D341Med (cell line): ENCODE data around the gene PAFAH1B2.
"Not testable (repeated sequence)": the region's sequence is repeated elsewhere in the genome, so short reads cannot be mapped to it uniquely, and the experiment has no call there.

ENCODE experiments used
- DNase-seq: peaks from one replicate; pipeline ENCODE4 v3.0.0; 2012; ENCODE audit warnings: low spot score

Gene PAFAH1B2

DNA sequence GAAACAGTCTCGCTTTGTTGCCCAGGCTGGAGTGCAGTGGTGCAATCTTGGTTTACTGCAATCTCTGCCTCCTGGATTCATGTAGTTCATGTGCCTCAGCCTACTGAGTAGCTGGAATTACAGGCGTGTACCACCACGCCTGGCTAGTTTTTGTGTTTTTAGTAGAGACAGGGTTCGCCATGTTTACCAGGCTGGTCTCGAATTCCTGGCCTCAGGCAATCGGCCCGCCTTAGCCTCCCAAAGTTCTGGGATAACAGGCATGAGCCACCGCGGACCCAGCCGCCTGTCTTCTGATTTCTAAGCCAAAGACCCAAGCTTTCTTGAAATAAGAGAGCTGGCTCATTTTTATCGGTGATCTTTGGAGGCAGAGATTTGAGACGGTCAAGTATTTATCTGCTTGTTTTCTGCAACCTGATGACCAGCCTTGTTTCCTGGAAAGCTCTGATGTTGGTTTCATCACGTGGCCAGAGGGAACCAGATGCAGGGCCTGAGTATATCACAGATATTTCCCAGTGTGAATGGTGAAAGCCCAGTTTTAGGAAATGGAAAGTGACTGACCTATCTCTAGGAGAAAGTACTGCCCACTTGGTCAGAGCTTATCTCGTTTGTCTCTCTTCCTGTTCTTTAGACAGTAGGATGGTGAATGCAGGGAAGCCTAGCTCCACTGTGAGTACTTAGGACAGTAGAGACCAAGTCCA, 28.8 kb downstream of the PAFAH1B2 start:
- no peak for DNase-seq

DNA sequence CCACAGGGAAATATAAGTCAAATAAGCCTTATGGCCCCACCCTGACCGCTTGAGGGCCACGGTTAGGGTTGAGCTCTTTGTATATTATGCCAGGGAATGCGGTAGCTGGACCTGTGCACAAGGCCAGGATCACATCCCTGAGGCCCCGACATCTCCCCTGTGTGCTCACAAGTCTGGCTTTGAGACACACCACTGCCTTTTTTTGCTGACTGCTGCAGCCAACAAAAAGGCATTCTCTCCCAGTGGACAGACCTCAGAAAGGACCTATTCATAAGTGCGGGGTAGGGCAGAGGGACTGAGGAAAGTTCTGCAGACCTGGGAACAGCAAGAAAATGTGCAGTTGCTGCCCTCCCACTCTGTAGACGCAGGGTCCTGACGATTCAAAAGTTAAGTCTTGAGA, 31.0 kb downstream of the PAFAH1B2 start:
- DNase-seq, result peak; percentile 11

DNA sequence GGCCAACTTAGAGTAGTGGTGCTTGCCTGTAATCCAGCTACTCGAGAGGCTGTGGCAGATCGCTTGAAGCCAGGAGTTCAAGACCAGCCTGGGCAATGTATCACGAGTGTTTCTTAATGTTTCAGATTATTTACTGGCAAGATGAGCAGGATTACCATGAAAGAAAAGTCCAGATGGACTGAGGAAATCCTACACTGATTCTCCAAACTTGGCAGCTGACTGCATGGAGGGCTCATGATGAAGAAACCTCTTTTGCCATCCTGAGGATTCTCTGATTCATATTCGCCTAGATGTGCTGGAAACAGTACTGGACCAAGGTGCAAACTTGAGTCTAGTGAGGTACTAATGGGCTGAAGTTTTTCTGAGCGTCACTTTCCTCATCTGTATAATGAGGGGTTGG, 31.7 kb downstream of the PAFAH1B2 start:
- DNase-seq, result no peak

DNA sequence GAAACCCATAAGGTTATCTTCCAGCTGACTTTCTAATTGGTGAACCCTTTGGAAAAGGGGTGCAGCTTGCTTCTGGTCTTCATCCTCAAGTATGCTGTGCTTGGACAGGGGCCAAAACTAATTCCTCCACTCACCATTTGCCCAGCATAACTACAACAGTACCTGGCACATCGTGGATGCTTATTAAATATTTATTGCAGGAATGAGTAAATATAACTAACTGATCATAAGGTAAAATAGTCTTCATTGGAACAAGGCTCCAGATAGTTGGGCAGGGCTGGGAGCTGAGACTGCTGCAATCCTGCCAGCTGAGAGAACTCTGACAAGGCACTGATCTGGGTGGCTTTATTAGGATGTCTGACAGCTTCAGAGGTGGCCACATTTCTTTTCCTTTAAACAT, 32.1 kb downstream of the PAFAH1B2 start:
- DNase-seq, result no peak

DNA sequence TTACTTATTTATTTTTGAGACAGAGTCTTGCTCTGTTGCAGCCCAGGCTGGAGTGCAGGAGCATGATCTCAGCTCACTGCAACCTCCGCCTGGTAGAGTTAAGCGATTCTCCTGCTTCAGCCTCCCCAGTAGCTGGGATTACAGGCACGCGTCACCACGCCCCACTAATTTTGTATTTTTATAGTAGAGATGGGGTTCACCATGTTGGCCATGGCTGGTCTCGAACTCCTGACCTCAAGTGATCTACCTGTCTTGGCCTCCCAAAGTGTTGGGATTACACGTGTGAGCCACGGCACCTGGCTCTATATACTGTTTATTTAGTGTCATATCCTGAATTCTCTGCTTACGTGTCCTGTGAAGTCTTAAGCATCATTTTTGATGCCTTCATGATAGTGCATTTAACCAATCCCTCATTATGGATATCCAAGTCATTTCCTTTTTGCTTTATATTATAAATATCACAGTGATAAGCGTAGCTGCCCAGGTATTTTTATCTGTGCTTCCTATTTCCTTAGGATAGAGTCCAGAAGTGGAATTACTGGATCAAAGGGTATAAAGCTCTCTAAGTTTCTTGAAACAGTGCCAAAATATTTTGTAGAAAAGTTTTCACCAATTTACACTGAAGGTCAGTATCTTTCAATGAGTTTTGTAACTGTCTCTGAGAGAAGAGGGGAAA, 33.6 kb downstream of the PAFAH1B2 start:
- no peak for DNase-seq

DNA sequence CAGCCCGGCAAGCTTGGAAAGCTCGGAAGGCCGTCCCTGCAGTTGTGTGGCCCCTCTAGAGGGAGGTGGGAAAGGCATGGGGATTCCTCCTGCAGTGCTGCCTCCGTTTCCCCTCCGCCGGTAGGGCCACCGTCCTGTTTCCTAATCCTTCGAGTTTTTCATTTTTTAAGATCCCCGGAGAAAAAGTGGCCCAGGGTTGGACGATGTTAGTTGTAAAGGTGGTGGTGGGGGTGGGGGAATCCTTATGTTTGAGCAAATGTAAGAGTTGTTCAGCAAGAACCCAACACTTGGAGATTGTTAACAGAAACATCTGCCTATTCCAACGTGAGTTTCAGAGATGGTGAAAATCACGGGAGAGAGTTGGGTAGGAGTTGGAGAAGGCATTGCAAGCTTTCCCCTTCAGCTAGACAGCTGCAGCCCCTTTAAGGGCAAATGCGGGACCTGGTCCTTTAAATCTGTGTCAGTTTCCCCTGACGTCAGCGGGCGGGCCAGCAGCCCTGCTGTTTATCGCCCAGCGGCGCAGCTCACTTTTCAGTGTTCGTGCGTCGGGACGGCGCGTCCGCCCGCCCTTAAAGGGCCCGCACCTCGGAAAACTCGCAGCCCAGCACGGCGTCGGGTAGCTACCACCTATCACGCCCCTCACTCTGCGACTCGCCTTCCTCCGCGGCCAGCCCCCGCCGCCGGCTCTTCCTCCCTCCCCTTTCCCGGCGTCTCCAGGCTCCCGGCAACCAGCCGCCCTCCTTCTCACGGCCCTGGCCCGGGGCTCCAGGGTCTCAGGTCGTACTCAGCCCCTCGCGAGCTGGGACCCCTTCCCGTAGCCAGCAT, 34.3 kb downstream of the PAFAH1B2 start, which contains the start of gene SIDT2:
SIDT2 (plus strand) TSS at position 534 of the 825 bp plus-strand sequence. CDS start 521 bp downstream, outside the sequence.
- peak; percentile 93 for DNase-seq

DNA sequence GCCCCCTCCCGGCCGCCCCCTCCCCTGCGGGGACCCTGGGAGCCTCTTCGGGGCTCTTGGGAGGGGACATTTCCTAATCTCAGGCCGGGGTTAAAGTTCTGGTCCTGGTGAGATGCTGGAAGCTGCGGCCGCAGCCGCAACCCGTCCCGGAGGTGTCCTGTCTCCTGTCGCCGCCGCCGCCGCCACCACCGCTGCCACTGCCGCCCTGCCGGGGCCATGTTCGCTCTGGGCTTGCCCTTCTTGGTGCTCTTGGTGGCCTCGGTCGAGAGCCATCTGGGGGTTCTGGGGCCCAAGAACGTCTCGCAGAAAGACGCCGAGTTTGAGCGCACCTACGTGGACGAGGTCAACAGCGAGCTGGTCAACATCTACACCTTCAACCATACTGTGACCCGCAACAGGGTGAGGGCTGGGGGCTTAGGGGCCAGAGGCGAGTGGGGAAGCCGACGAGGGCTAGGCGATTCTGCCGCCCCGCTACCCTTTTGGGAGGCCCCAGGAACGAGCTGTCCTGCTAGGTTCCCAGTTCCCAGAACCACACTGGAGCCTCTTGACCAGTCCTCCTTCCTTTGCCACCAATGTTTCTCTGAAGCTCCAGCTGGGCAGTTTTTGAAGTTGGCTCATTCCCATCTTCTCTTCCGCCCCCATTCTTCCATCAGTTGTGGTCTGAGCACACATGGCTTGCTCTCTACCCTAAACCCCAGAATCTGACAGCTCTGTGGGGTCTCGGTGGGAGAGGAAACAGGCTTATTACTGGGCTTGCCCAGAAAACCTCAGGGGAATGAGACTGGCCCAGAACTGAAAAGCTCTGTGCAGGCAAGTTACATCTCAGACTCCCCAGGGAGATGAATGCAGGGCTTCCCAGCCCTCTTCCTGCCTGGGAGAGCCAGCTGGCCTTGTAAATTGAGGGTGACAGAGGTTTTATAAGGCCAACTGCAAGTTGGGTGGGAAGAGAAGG, 35.2 kb downstream of the PAFAH1B2 start:
- peak; percentile 71 for DNase-seq

DNA sequence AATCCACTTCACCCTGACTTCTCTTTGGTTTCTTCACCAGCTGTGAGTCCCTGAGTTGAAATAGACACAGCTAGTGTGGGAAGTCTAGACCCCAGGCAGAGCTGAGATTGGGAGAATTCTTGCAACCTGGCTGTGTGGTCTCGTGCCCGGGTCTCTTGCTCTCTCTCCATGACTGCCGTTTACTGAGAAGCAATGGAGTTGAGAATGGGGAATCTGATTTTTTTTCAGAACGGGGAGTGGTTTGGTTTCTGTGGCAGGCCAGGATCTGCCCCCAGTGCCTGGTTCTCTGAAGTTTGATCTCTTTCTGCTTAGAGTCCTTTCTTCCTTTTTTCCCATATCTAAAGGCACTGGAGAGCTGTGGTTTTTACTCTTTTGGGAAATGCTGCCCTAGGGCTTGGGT, 35.9 kb downstream of the PAFAH1B2 start:
- no peak for DNase-seq

DNA sequence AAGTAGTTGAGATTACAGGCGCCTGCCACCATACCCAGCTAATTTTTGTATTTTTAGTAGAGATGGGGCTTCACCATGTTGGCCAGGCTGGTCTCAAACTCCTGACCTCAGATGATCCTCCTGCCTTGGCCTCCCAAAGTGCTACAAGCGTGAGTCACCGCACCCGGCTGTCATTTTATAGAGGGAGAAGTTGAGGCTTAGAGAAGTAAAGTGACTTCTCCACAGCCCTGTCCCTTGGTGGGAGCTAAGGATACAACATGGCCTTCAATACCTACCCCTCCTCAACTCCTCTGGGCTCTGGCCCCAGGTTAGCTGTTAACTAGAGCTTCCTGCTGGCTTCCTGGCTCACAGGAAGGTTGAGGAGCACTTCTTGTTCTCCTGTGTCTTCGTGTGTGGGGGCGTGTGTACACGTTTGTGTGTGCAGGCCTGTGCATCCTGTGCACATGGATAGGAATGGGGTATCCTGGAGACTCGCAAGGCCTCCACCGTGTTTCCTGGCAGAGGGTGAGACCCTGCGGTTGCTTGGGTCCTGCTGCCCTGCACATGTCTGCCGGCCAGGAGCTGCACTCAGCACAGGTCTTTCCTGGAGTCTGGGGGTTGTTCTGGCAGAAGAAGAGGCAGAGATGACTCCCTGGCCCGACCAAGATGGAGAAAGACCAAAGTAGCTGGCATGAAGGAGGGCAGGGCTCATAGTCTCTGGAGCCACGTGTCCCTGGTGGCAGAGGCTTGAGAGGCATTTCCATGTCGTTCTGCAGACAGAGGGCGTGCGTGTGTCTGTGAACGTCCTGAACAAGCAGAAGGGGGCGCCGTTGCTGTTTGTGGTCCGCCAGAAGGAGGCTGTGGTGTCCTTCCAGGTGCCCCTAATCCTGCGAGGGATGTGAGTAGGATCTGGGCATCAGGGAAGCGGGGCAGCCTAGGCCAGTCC, 36.8 kb downstream of the PAFAH1B2 start:
- peak; percentile 78 for DNase-seq

DNA sequence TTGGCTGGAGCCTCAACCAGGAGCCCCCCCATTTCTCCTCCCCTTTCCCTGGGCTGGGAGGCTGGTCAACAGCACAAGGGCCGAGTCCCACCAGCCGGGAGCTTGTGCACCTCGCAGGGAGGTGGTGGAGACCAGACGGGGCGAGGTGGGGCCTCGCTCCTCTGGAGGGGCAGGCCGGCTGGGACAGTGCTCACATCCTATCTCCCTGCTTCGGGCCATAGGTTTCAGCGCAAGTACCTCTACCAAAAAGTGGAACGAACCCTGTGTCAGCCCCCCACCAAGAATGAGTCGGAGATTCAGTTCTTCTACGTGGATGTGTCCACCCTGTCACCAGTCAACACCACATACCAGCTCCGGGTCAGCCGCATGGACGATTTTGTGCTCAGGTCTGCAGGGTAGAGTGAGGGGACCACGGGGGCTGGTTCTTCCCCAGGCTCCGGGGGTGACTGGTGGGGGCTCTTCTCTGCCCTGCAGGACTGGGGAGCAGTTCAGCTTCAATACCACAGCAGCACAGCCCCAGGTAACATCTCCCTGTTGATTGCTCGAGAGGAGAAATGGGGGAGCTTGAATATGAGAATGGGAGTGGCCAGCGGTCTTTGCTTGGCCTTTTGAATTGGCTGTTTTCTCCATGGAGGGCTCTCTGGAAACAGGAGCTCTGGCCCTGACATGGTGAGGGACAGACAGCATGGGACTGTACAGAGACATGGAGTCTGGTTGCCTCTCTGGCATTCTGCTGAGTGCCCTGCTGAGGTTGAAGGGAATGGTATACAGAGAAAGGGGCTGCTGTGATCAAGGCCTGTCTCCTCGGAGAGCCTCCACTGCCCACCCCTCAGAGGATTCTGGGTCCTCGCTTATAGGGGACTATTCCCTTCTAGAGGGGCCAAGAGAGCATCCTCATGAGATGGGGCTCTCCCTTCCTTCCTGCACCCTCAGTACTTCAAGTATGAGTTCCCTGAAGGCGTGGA, 37.8 kb downstream of the PAFAH1B2 start:
- DNase-seq, result no peak

DNA sequence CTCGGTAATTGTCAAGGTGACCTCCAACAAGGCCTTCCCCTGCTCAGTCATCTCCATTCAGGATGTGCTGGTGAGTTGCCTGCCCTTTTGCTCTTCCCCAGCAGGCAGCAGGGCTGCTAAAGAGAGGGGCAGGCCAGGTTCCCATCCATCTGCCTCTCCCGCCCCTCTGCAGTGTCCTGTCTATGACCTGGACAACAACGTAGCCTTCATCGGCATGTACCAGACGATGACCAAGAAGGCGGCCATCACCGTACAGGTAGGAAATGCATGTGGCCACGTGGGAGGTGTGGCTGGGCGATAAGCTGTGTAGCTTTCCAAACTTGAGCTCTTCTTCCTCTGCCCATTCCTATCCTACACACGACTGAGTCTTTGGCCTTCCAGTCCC, 38.5 kb downstream of the PAFAH1B2 start:
- no peak for DNase-seq

DNA sequence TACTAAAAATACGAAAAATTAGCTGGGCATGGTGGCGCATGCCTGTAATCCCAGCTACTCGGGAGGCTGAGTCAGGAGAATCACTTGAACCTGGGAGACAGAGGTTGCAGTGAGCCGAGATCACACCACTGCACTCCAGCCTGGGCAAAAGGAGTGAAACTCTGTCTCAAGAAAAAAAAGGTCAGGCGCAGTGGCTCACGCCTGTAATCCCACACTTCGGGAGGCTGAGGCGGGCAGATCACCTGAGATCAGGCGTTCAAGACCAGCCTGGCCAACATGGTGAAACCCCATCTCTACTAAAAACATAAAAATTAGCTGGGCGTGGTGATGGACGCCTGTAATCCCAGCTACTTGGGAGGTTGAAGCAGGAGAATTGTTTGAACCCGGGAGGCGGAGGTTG, 39.1 kb downstream of the PAFAH1B2 start:
- not testable (repeated sequence) for DNase-seq

DNA sequence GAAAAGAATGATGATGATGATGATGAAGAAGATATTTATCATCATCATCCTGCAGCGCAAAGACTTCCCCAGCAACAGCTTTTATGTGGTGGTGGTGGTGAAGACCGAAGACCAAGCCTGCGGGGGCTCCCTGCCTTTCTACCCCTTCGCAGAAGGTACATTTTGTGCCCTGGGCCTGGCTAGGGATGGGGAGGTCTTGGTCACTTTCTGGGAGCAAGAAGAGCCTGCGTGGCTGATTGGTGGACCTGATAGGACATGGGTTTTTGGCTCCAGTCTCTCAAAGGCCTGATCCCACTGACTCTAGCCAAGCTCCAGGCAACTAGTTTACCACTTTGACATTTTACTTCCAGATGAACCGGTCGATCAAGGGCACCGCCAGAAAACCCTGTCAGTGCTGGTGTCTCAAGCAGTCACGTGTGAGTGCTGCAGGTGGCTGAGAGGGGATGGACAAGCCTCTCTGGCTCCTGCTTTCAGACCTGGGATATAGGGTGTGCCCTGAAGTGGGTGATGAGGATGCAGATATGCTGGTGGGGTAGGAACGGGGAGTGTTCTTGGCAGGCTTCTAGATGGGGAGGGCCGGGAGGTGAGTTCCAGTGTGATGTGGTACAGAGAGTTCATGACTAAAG, 39.8 kb downstream of the PAFAH1B2 start:
- no peak for DNase-seq

DNA sequence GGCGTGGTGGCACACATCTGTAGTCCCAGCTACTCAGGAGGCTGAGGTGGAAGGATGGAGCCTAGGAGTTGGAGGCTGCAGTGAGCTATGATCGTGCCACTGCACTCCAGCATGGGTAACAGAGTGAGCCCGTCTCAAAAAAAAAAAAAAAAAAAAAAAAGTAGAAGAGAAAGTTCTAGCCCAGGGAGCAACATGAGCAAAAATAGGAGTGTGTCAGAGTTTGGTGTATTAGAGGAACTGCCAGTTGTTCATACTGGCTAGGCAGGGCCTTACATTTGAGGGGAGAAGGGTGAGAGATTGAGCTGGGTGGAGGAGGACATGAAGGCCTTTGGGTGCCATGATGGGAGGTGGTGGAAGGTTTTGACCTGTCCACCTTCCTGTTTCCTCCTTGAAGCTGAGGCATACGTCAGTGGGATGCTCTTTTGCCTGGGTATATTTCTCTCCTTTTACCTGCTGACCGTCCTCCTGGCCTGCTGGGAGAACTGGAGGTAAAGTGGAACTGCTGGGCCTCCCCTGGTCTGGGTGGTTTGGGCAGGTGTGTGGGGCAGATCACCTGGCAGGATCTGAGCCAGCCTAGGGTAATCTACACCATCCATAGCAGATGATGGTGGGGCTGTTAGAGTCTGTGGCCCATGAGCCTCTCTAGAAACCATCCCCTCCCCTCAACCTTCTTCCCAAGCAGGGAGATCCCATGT, 41.8 kb downstream of the PAFAH1B2 start:
- DNase-seq, result no peak

DNA sequence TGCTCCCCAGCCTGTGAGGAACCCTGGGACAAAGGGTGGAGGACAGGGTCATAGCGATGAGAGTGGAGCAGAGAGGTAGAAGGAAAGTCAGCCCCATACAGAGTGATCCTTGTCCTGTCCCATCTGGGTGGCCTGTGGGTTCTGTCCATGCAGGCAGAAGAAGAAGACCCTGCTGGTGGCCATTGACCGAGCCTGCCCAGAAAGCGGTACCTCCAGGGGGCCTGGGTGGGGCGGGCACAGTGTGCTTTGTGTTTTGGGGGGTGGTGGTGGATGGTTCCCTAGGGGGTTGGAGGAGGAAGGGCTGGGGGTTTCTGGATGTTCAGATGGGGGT, 42.3 kb downstream of the PAFAH1B2 start:
- no peak for DNase-seq

DNA sequence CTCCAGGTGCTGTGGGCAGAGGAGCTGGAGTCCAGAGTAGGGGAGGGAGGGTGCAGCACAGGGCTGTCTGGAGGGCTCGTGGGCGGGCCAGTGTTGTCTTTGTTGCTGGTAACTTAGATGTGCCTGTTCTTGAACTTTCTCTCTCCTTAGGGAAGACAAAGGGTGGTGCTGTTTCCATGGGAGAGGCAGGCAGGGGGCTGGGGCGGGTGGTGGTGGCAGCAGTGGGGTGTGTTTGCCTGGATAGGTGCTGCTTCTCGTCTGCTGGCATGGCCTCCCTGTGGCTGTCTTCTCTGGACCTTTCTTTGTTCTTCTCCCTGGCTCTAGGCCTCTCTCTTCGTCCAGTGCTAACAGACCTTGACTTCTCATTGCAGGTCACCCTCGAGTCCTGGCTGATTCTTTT, 42.9 kb downstream of the PAFAH1B2 start:
- DNase-seq, result peak; percentile 9

DNA sequence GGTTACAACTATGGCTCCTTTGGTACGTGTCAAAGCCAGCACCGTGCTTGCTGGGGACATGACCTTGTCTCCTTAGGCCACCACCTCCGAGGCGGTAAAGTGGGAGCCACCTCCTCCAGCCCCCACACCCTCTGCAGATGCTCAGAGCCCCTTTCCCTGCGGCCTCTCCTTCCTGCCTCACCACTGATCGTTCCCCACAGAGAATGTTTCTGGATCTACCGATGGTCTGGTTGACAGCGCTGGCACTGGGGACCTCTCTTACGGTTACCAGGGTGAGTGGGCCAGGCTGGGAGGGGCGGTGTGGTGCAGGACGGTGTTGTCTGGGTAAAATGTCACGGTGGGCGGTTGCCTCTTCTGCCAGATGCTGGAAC, 43.3 kb downstream of the PAFAH1B2 start:
- peak; percentile 13 for DNase-seq

DNA sequence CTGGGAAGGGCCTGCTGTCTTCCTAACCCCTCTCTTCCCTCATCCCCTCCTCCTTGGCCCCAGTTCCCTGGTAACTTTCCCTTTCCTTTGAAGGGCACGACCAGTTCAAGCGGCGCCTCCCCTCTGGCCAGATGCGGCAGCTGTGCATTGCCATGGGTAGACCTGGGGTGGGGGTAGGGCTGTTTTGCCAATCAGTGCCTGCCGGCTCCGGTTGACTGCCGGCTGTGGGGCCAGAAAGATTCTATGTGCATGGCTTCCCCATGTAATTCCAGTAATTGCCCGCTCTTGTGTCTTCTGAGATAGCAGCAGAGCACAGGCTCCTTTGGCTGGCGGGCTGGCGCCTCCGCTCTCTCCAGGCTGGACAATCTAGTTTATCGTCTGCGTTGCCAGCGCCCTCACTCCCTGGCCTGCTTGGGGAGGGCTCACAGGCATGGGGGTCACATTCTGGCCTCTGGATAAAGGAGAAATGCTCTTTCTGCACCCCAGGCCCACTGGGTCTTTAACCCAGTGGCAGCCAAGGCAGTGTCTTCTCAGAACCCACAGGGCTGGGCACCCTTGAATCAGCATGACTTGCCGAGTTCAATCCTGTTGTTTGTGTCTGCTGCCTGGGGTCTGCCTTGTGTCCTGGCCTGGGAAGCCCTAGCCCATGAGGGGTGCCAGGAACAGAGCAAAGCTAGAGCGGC, 43.9 kb downstream of the PAFAH1B2 start:
- DNase-seq, result peak; percentile 18
